Suprapubic skin (tissue), 4 donors: ENCODE measurements around the gene OR7D2. TPM values are rescaled to one million over a fixed set of nuclear protein-coding genes. Genes with fewer than 3 reads are reported as not detected.

Experiments
- DNase-seq, 2 donors: peaks; one replicate each; pipeline ENCODE4 v3.0.0-alpha.2; 2019; ENCODE audit warnings: low spot score in 2 of 2
- H3K27ac ChIP-seq: fragments of 200-600 bp; sonication (generic); one replicate; pipeline ENCODE4 v1.5.1; 2019
- H3K27me3 ChIP-seq: fragments of 200-600 bp; sonication (generic); one replicate; pipeline ENCODE4 v1.5.1; 2019
- H3K36me3 ChIP-seq: fragments of 200-600 bp; sonication (generic); one replicate; pipeline ENCODE4 v1.5.1; 2019
- H3K4me1 ChIP-seq: fragments of 200-600 bp; sonication (generic); one replicate; pipeline ENCODE4 v1.5.1; 2019
- H3K4me3 ChIP-seq: fragments of 200-600 bp; sonication (generic); one replicate; pipeline ENCODE4 v1.5.1; 2019; ENCODE audit warnings: mild to moderate bottlenecking
- H3K9me3 ChIP-seq: fragments of 200-600 bp; sonication (generic); one replicate; pipeline ENCODE4 v1.5.1; 2019
- CTCF ChIP-seq, 2 donors: fragments of 200-600 bp in 1 of 2; fragments of 450-650 bp in 1 of 2; sonication (generic) in 1 of 2; IDR thresholded peaks; one replicate each; pipeline ENCODE4 v1.5.1; 2016 to 2019; ENCODE audit warnings: antibody characterized with exemption in 2 of 2, mild to moderate bottlenecking in 1 of 2, moderate library complexity in 1 of 2
- EP300 ChIP-seq: sonication (generic); formaldehyde crosslinking; IDR thresholded peaks from one replicate; pipeline ENCODE4 v1.6.1; 2017; ENCODE audit warnings: antibody characterized with exemption
- POLR2A ChIP-seq, 2 donors: fragments of 450-650 bp; IDR thresholded peaks; one replicate each; pipeline ENCODE4 v1.6.1; 2017; ENCODE audit warnings: antibody characterized with exemption in 2 of 2, mild to moderate bottlenecking in 2 of 2, moderate library complexity in 2 of 2
- POLR2AphosphoS5 ChIP-seq, 3 donors: sonication (generic); formaldehyde crosslinking; IDR thresholded peaks; one replicate each; pipeline ENCODE4 v1.6.1; 2017; ENCODE audit warnings: antibody characterized with exemption in 3 of 3
- WGBS: methylation state at CpG from one replicate; pipeline ENCODE4 v1.1.5; 2018; 5-methylcytosine and 5-hydroxymethylcytosine counted together
- total RNA-seq, 4 donors: library from RNA; depleted of rRNA; stranded (reverse); fragments of >200 nt; gene quantifications; one replicate each; pipeline ENCODE4 v1.1.0, GENCODE V29; 2016

OR7D2 gene
- total RNA-seq = not detected

GRCh38 chr19:9178901-9179300 is at the start of gene OR7D2:
OR7D2 (plus strand) TSS chr19:9178979; CDS start chr19:9185782, 6,803 bp downstream.
- H3K4me3 ChIP-seq = no peak within 1 kb of the TSS
- H3K27ac ChIP-seq = no peak within 1 kb of the TSS
- no peaks in the 10 kb centered on the region for H3K36me3 ChIP-seq
- no peak for DNase-seq
- H3K27me3 ChIP-seq = no peaks in the 10 kb centered on the region
- no peaks in the 10 kb centered on the region for H3K9me3 ChIP-seq
- WGBS = 56% methylated on average over 4 of the region's 4 CpGs
- H3K4me1 ChIP-seq = no peaks in the 10 kb centered on the region
- TF ChIP-seq CTCF (IDR thresholded peaks at IDR 0.05) = no peak
- TF ChIP-seq POLR2AphosphoS5 (IDR thresholded peaks at IDR 0.05) = no peak
- TF ChIP-seq EP300 = no peak
- TF ChIP-seq POLR2A (IDR thresholded peaks at IDR 0.05) = no peak

GRCh38 chr19:9130965-9131364 is 47.8 kb upstream of the OR7D2 start:
- no peak overlapping the region for H3K4me3 ChIP-seq
- H3K27me3 ChIP-seq = peaks cover 28% of the 10 kb centered on the region
- H3K27ac ChIP-seq = no peak overlapping the region
- H3K9me3 ChIP-seq = no peaks in the 10 kb centered on the region
- 35% methylated on average over 1 of the region's 1 CpG for WGBS
- TF ChIP-seq POLR2A (IDR thresholded peaks at IDR 0.05) (no peak), POLR2AphosphoS5 (IDR thresholded peaks at IDR 0.05) (no peak), EP300 (no peak), CTCF (IDR thresholded peaks at IDR 0.05) (no peak)
- H3K36me3 ChIP-seq = no peaks in the 10 kb centered on the region
- DNase-seq = no peak
- H3K4me1 ChIP-seq = no peaks in the 10 kb centered on the region

GRCh38 chr19:9132422-9132821 is 46.4 kb upstream of the OR7D2 start:
- Histone ChIP-seq H3K27ac (no peak overlapping the region), H3K4me3 (no peak overlapping the region), H3K9me3 (no peaks in the 10 kb centered on the region), H3K4me1 (no peaks in the 10 kb centered on the region), H3K36me3 (no peaks in the 10 kb centered on the region), H3K27me3 (peaks cover 16% of the 10 kb centered on the region)
- DNase-seq = no peak
- TF ChIP-seq EP300 (no peak), POLR2A (IDR thresholded peaks at IDR 0.05) (no peak), POLR2AphosphoS5 (IDR thresholded peaks at IDR 0.05) (no peak), CTCF (IDR thresholded peaks at IDR 0.05) (no peak)
- 43% methylated on average over 5 of the region's 5 CpGs for WGBS

DNA sequence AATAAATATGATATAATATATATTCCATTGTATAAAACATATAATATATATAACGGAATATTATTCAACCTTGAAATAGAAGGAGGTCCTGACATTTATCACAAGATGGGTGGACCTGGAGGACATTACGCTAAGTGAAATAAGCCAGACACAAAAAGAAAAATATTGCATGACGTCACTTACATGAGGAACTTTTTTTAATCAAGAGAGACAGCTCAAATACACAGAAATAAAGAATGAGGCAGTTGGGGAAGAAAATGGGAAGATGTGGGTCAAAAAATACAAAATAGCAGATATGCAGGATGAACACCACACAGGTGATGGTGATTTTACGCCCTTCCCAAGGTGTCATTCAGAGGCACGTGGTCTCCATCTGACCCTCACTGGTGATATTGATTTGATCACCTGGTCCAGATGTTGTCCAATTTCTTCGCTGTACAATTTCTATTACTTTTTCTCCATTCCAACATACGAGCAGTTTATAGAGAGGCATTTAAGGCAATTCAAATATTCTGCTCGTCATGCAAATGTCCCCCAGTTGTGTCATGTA is 39.1 kb upstream of the OR7D2 start:
- no peak for TF ChIP-seq EP300
- TF ChIP-seq CTCF (IDR thresholded peaks at IDR 0.05) = no peak
- no peak for TF ChIP-seq POLR2A (IDR thresholded peaks at IDR 0.05)
- TF ChIP-seq POLR2AphosphoS5 (IDR thresholded peaks at IDR 0.05) = no peak
- H3K36me3 ChIP-seq = no peaks in the 10 kb centered on the region
- no peak for DNase-seq
- H3K27ac ChIP-seq = no peak overlapping the region
- H3K9me3 ChIP-seq = peaks cover 15% of the 10 kb centered on the region
- WGBS = 27% methylated on average over 8 of the region's 8 CpGs
- no peaks in the 10 kb centered on the region for H3K27me3 ChIP-seq
- H3K4me1 ChIP-seq = peaks cover 20% of the 10 kb centered on the region
- peak overlapping the region; percentile 92 for H3K4me3 ChIP-seq

DNA sequence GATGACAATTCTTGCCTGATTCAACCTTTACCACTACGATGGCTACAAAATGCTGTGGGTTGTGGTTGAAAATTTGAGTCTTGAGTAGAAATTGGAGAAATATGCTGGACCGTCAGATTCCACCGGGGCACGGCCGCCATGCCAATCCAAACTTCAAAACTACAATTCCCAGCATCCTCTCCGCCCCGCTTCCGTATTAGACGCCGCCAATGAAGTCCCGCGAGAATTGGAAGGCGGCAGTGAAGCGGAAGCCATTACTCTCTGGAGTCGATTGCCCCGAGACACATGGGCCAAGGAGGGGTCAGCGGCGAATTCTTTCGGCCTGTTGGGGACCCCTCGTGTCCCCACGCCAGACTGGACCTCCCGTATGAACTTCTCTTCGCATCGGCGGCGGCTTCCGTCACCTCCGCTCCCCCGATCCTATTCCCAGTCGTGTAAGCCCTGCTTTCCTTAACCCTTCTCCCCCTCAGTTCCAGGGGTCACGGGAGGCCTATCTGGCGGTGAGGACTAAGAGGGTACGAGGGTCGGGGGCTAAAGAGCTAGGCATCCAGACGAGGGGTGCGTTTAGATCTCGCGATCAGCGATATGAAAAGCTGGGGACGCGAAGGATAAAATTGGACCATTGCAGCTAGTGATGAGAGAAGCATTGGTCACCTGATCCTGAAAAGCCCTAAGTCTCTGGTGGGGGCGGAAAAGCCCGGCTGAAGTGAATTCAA is 38.5 kb upstream of the OR7D2 start, which contains the start of gene ZNF317:
TSS of gene ZNF317 (plus strand) at position 239 of the 716 bp plus-strand sequence. CDS start 15,620 bp downstream, outside the sequence.
- Histone ChIP-seq H3K4me1 (peaks cover 20% of the 10 kb centered on the region), H3K9me3 (peaks cover 21% of the 10 kb centered on the region), H3K36me3 (no peaks in the 10 kb centered on the region), H3K4me3 (peak within 1 kb of the TSS; percentile 92), H3K27me3 (no peaks in the 10 kb centered on the region), H3K27ac (peak within 1 kb of the TSS; percentile 92)
- no peak for TF ChIP-seq EP300
- TF ChIP-seq CTCF (IDR thresholded peaks at IDR 0.05) = no peak
- peak in 2 of 3 donors; percentile 61 to 66 for TF ChIP-seq POLR2AphosphoS5 (IDR thresholded peaks at IDR 0.05)
- peak in 1 of 2 donors; percentile 71 for TF ChIP-seq POLR2A (IDR thresholded peaks at IDR 0.05)
- under 1% methylated on average over 43 of the region's 43 CpGs for WGBS
- DNase-seq = peak; percentile 95
